Umbilical cord (tissue), 2 donors: ENCODE data around the gene CRYBA2. TPM values are rescaled to one million over a fixed set of nuclear protein-coding genes. Genes with fewer than 3 reads are reported as not detected.

ENCODE experiments used
- DNase-seq: peaks from one replicate; pipeline ENCODE4 v3.0.0-alpha.2; 2015; ENCODE audit warnings: low spot score
- total RNA-seq: library from RNA; depleted of rRNA; stranded (reverse); fragments of >200 nt; gene quantifications from one replicate; pipeline ENCODE4 v1.2.3, GENCODE V29; 2014; ENCODE audit warnings: low replicate concordance; ENCODE audit not compliant: insufficient read depth

Gene CRYBA2
- total RNA-seq, 1 donor from 2014 or later: not detected

DNA sequence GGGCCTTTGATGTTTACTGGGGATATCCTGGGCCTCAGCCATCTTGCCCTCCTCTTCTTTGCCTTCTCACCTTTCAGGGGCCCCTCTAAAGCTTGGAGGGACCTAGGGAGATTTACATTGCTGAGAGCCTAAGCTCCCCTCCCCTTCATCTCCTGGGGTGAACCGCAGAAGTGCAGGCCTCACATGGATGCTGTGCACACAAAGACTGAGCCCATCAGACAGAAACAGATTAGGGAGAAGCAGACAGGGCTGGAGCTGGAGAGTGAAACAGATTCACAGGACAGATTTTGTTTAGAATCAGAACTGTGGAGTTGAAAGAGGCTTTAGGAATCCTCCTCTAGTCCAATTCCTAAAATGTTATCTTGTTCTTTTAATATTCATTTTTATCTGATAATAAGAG lies 37.2 kb downstream of the CRYBA2 start:
- no peak for DNase-seq

GRCh38 chr2:218954541-218955300 lies 38.5 kb downstream of the CRYBA2 start:
- no peak for DNase-seq

GRCh38 chr2:218953366-218953954 lies 39.8 kb downstream of the CRYBA2 start:
- DNase-seq: no peak

GRCh38 chr2:218952160-218952559 lies 41.1 kb downstream of the CRYBA2 start:
- DNase-seq: no peak

- no peak for DNase-seq
These were observed 46.6 kb downstream of the CRYBA2 start for GRCh38 chr2:218946621-218947020.

DNA sequence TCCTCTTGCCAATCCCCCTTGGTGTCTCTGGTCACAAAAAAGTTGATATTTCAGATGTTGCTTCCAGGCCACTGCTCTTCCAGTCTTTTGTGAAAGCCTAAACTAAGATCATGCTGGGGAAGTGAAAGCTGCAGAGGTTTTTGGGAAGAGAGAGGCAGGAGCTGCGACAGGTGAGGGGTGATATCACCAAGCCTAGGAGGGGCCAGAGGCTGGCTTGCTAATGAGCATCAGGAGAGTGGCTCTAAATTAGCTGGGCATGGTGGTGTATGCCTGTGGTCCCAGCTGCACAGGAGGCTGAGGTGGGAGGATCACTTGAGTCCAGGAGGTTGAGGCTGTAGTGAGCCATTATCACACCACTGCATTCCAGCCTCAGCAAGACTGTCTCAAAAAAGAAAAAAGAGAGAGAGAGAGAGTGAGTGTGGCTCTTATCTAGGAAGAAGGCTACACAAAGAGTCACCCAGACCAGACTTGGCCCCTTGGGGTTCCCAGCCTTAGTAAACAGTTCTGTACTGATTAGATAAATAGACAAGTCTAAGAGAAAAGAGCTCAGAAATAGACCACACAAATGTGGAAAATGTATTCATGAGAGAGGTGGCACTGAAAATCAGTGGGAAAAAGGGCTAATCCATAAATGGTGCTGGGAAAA lies 48.3 kb downstream of the CRYBA2 start:
- DNase-seq: no peak

Other genes with a start within 250 kb of the CRYBA2 start
- gene CYP27A1, start 211.3 kb downstream of the CRYBA2 start, total RNA-seq: 13.2 TPM
- gene PRKAG3, start 161.6 kb downstream of the CRYBA2 start, total RNA-seq: not detected
- 3.9 TPM for gene WNT6, start 133.6 kb downstream of the CRYBA2 start, total RNA-seq
- 3.6 TPM for gene WNT10A, start 112.6 kb downstream of the CRYBA2 start, total RNA-seq
- gene CDK5R2, start 33.8 kb downstream of the CRYBA2 start, total RNA-seq: not detected
- not detected for gene FEV, start 8.2 kb downstream of the CRYBA2 start, total RNA-seq
- 2.9 TPM for gene CFAP65, start 48.1 kb upstream of the CRYBA2 start, total RNA-seq
- not detected for gene IHH, start 67.5 kb upstream of the CRYBA2 start, total RNA-seq
- gene NHEJ1, start 167.4 kb upstream of the CRYBA2 start, total RNA-seq: 13.0 TPM
- not detected for gene SLC23A3, start 176.6 kb upstream of the CRYBA2 start, total RNA-seq
- gene CNPPD1, start 183.5 kb upstream of the CRYBA2 start, total RNA-seq: 20.5 TPM
- gene RETREG2, start 184.9 kb upstream of the CRYBA2 start, total RNA-seq: 40.9 TPM
- gene ZFAND2B, start 213.4 kb upstream of the CRYBA2 start, total RNA-seq: 20.5 TPM
- 34.2 TPM for gene ABCB6, start 225.5 kb upstream of the CRYBA2 start, total RNA-seq
- 83.3 TPM for gene ATG9A, start 236.2 kb upstream of the CRYBA2 start, total RNA-seq
- 27.9 TPM for gene ANKZF1, start 236.4 kb upstream of the CRYBA2 start, total RNA-seq